Stimulated activated memory B cell treated with anti-CD40 and anti-IgM and Interleukin-4, amounts not matched to agents 10 μg/mL and 1 μg/mL and 100 μg/mL, for 72 hours (primary cell): ENCODE results near the gene MUC6.

Experiments used
- ATAC-seq: fragments of 150-1000 bp; cut with Tn5 transposase; 2 replicates; pipeline ENCODE4 v1.10.0; 2021
- H3K27ac Mint-ChIP-seq: one replicate; pipeline ENCODE4 v1.8.0; 2022; ENCODE audit warnings: mild to moderate bottlenecking, mixed read lengths
- H3K27me3 Mint-ChIP-seq: one replicate; pipeline ENCODE4 v1.8.0; 2022; ENCODE audit warnings: mixed read lengths
- H3K36me3 Mint-ChIP-seq: one replicate; pipeline ENCODE4 v1.8.0; 2022; ENCODE audit warnings: mixed read lengths
- H3K4me1 Mint-ChIP-seq: one replicate; pipeline ENCODE4 v1.8.0; 2022; ENCODE audit warnings: mixed read lengths
- H3K4me3 Mint-ChIP-seq: one replicate; pipeline ENCODE4 v1.8.0; 2022; ENCODE audit warnings: mild to moderate bottlenecking, moderate library complexity, mixed read lengths
- H3K9me3 Mint-ChIP-seq: one replicate; pipeline ENCODE4 v1.8.0; 2022; ENCODE audit warnings: mixed read lengths

MUC6 gene

GRCh38 chr11:1060410-1060809, 23.9 kb upstream of the MUC6 start:
- Mint-ChIP-seq H3K36me3 (no peaks in the 10 kb centered on the region), H3K27ac (no peak overlapping the region), H3K9me3 (peaks cover 8% of the 10 kb centered on the region), H3K4me1 (peaks cover 6% of the 10 kb centered on the region), H3K4me3 (no peak overlapping the region), H3K27me3 (peaks cover 70% of the 10 kb centered on the region)
- no peak for ATAC-seq

- no peak overlapping the region for H3K27ac Mint-ChIP-seq
- ATAC-seq: no peak
- peaks cover 74% of the 10 kb centered on the region for H3K27me3 Mint-ChIP-seq
- H3K9me3 Mint-ChIP-seq: peaks cover 8% of the 10 kb centered on the region
- H3K4me3 Mint-ChIP-seq: no peak overlapping the region
- no peaks in the 10 kb centered on the region for H3K36me3 Mint-ChIP-seq
- peaks cover 6% of the 10 kb centered on the region for H3K4me1 Mint-ChIP-seq
Observed at GRCh38 chr11:1059759-1060158, 23.2 kb upstream of the MUC6 start.

GRCh38 chr11:1057806-1058205, 21.3 kb upstream of the MUC6 start:
- peaks cover 8% of the 10 kb centered on the region for H3K9me3 Mint-ChIP-seq
- no peaks in the 10 kb centered on the region for H3K36me3 Mint-ChIP-seq
- peaks cover 82% of the 10 kb centered on the region for H3K27me3 Mint-ChIP-seq
- H3K4me1 Mint-ChIP-seq: no peaks in the 10 kb centered on the region
- no peak overlapping the region for H3K4me3 Mint-ChIP-seq
- no peak for ATAC-seq
- no peak overlapping the region for H3K27ac Mint-ChIP-seq

- ATAC-seq: no peak
- H3K27me3 Mint-ChIP-seq: peaks cover 74% of the 10 kb centered on the region
- H3K36me3 Mint-ChIP-seq: no peaks in the 10 kb centered on the region
- H3K9me3 Mint-ChIP-seq: no peaks in the 10 kb centered on the region
- H3K4me1 Mint-ChIP-seq: peaks cover 1% of the 10 kb centered on the region
- no peak overlapping the region for H3K27ac Mint-ChIP-seq
- no peak overlapping the region for H3K4me3 Mint-ChIP-seq
Observed at GRCh38 chr11:1055990-1056771, 19.7 kb upstream of the MUC6 start.

GRCh38 chr11:1055109-1055703, 18.7 kb upstream of the MUC6 start:
- H3K27ac Mint-ChIP-seq: no peak overlapping the region
- no peak for ATAC-seq
- peaks cover 7% of the 10 kb centered on the region for H3K4me1 Mint-ChIP-seq
- no peak overlapping the region for H3K4me3 Mint-ChIP-seq
- peaks cover 77% of the 10 kb centered on the region for H3K27me3 Mint-ChIP-seq
- H3K9me3 Mint-ChIP-seq: no peaks in the 10 kb centered on the region
- H3K36me3 Mint-ChIP-seq: no peaks in the 10 kb centered on the region

- Mint-ChIP-seq H3K4me1 (peaks cover 7% of the 10 kb centered on the region), H3K36me3 (no peaks in the 10 kb centered on the region), H3K27me3 (peaks cover 76% of the 10 kb centered on the region), H3K9me3 (no peaks in the 10 kb centered on the region), H3K27ac (no peak overlapping the region), H3K4me3 (no peak overlapping the region)
- no peak for ATAC-seq
Observed at GRCh38 chr11:1054143-1055108, 17.9 kb upstream of the MUC6 start.

GRCh38 chr11:1053121-1053901, 16.8 kb upstream of the MUC6 start:
- H3K9me3 Mint-ChIP-seq: no peaks in the 10 kb centered on the region
- H3K27me3 Mint-ChIP-seq: peaks cover 79% of the 10 kb centered on the region
- H3K4me3 Mint-ChIP-seq: no peak overlapping the region
- H3K27ac Mint-ChIP-seq: no peak overlapping the region
- H3K4me1 Mint-ChIP-seq: peaks cover 7% of the 10 kb centered on the region
- H3K36me3 Mint-ChIP-seq: no peaks in the 10 kb centered on the region
- ATAC-seq: no peak

GRCh38 chr11:1052133-1053011, 15.9 kb upstream of the MUC6 start:
- Mint-ChIP-seq H3K27me3 (peaks cover 79% of the 10 kb centered on the region), H3K27ac (no peak overlapping the region), H3K9me3 (no peaks in the 10 kb centered on the region), H3K4me1 (peaks cover 7% of the 10 kb centered on the region), H3K4me3 (no peak overlapping the region), H3K36me3 (no peaks in the 10 kb centered on the region)
- ATAC-seq: no peak

GRCh38 chr11:1051356-1052132, 15.0 kb upstream of the MUC6 start:
- no peak overlapping the region for H3K4me3 Mint-ChIP-seq
- H3K9me3 Mint-ChIP-seq: no peaks in the 10 kb centered on the region
- peaks cover 7% of the 10 kb centered on the region for H3K4me1 Mint-ChIP-seq
- no peak overlapping the region for H3K27ac Mint-ChIP-seq
- H3K27me3 Mint-ChIP-seq: peaks cover 79% of the 10 kb centered on the region
- H3K36me3 Mint-ChIP-seq: no peaks in the 10 kb centered on the region
- no peak for ATAC-seq

- H3K4me1 Mint-ChIP-seq: peaks cover 7% of the 10 kb centered on the region
- H3K4me3 Mint-ChIP-seq: no peak overlapping the region
- no peak overlapping the region for H3K27ac Mint-ChIP-seq
- H3K27me3 Mint-ChIP-seq: peaks cover 74% of the 10 kb centered on the region
- no peaks in the 10 kb centered on the region for H3K36me3 Mint-ChIP-seq
- peak; percentile 91 for ATAC-seq
- no peaks in the 10 kb centered on the region for H3K9me3 Mint-ChIP-seq
Observed at GRCh38 chr11:1050581-1051355, 14.2 kb upstream of the MUC6 start.

- no peak overlapping the region for H3K4me3 Mint-ChIP-seq
- ATAC-seq: no peak
- H3K9me3 Mint-ChIP-seq: peaks cover 2% of the 10 kb centered on the region
Observed at GRCh38 chr11:1049911-1050580, 13.5 kb upstream of the MUC6 start.

GRCh38 chr11:1049431-1049891, 12.9 kb upstream of the MUC6 start:
- Mint-ChIP-seq H3K27me3 (peaks cover 72% of the 10 kb centered on the region), H3K9me3 (peaks cover 5% of the 10 kb centered on the region), H3K4me3 (no peak overlapping the region)

More at GRCh38 chr11:1049911-1050580, 13.5 kb upstream of the MUC6 start:
- no peaks in the 10 kb centered on the region for H3K36me3 Mint-ChIP-seq
- H3K4me1 Mint-ChIP-seq: peaks cover 7% of the 10 kb centered on the region
- peaks cover 72% of the 10 kb centered on the region for H3K27me3 Mint-ChIP-seq
- no peak overlapping the region for H3K27ac Mint-ChIP-seq

More at GRCh38 chr11:1049431-1049891, 12.9 kb upstream of the MUC6 start:
- Mint-ChIP-seq H3K4me1 (peaks cover 7% of the 10 kb centered on the region), H3K36me3 (no peaks in the 10 kb centered on the region), H3K27ac (no peak overlapping the region)
- ATAC-seq: no peak
